SH-SY5Y (cell line): ENCODE data around the gene RTCA.

Experiments used
- GATA2 ChIP-seq: IDR thresholded peaks from 2 replicates; pipeline ENCODE4 v1.6.1; 2011; ENCODE audit warnings: mild to moderate bottlenecking, low read depth, low read length
- GATA3 ChIP-seq: IDR thresholded peaks from 2 replicates; pipeline ENCODE4 v1.6.1; 2011; ENCODE audit warnings: low read depth, mild to moderate bottlenecking, low read length, moderate library complexity

Gene RTCA

DNA sequence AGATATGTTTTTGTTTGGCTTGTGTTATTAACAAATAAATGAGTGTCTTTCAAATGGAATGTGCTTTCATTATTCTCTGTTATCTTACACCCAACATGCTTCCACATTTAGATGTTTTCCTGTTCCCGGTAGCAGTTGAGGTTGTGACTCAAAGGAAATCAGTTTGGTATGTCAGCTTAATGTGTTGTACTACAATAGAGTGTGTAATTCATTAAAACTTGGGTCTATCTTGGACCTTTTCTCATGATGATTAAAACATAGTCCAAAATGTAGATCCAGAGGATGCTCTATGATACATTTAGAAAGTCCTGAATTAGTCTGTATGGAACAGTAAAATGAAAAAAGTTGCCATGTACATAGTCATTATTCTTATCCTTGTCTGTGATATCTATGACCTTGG, 26.7 kb downstream of the RTCA start:
- TF ChIP-seq GATA3 (no peak), GATA2 (no peak)

DNA sequence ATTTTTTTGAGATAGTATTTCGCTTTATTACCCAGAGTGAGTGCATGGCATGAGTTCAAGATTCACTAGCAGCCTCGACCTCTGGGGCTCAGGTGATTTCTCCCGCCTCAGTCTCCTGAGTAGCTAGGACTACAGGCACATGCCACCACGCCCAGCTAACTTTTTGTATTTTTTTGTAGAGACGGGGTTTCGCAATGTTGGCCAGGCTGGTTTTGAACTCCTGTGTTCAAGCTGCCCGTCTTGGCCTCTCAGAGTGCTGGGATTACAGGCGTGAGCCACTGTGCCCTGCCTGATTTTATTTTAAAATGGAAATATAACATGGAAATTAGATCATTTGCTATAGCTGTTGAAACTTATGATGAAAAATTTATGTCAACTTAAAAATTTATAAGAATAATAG, 30.1 kb downstream of the RTCA start:
- TF ChIP-seq GATA3 (no peak), GATA2 (no peak)

DNA sequence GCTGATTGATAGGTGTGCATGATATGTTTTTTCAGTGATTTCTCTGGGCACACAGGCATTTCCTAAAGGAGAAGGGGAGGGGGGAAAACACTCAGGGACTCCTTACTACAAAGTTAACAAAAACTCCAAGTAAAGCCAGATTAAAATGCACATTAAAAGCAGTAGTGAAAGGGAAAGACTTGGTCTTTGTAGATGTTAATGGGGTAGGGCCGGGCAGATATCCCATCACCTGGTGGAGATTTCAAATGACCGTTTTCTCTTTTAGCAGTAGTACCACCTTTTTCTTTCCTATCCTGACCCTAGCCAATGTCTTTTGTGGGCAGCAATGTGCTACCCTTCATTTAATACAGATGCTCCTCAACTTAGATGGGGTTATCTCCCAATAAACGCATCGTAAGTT, 32.5 kb downstream of the RTCA start:
- no peak for TF ChIP-seq GATA3

GRCh38 chr1:100299521-100300222, 33.7 kb downstream of the RTCA start:
- TF ChIP-seq GATA2 (no peak), GATA3 (no peak)

- TF ChIP-seq GATA3 (no peak), GATA2 (no peak)
These were observed 34.7 kb downstream of the RTCA start for GRCh38 chr1:100300691-100301090.

GRCh38 chr1:100302739-100303138, 36.7 kb downstream of the RTCA start:
- no peak for TF ChIP-seq GATA2
- no peak for TF ChIP-seq GATA3

- TF ChIP-seq GATA2 (no peak), GATA3 (no peak)
These were observed 38.2 kb downstream of the RTCA start for GRCh38 chr1:100304227-100304626.

- TF ChIP-seq GATA2 (no peak), GATA3 (no peak)
These were observed 38.9 kb downstream of the RTCA start for GRCh38 chr1:100304921-100305320.

DNA sequence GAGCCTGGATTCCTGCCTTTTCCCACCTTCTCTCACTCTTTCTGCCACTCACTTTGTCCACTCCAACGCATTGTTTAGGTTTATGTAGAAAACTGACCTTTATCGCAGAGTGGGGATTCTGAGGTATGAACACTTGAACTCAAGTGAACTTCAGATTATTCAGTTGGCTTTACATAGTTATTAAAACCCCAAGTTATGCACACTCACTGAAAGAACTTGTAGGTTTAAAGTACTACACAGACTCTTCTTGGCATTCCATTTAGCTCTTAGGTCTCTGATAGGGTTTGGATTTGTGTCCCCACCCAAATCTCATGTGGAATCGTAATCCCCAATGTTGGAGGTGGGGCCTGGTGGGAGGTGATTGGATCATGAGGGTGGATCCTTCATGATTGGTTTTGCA, 39.9 kb downstream of the RTCA start:
- no peak for TF ChIP-seq GATA2
- no peak for TF ChIP-seq GATA3

GRCh38 chr1:100306735-100307313, 40.8 kb downstream of the RTCA start:
- TF ChIP-seq GATA2 = no peak
- no peak for TF ChIP-seq GATA3

DNA sequence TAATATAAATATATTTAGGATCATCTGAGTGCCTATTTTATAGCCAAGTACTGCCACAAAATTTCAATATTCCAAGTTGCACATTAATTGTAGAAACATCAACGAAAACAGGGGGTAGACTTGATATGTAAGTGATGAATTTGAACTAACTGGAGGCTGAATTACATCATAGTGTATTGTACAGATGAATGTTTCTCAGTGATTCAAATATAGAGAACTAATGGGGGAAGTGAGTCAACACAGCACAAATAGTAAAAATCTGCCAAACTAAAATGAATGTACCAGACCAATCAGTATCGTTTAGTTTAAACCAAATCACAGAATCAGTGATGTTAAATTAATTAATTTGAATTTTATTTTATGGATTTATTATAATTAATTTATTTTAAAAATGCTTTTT, 42.8 kb downstream of the RTCA start:
- TF ChIP-seq GATA3 (no peak), GATA2 (no peak)

- TF ChIP-seq GATA3 (no peak), GATA2 (no peak)
These were observed 43.8 kb downstream of the RTCA start for GRCh38 chr1:100309863-100310262.

GRCh38 chr1:100313382-100313781, 47.4 kb downstream of the RTCA start:
- TF ChIP-seq GATA2 (no peak), GATA3 (no peak)

DNA sequence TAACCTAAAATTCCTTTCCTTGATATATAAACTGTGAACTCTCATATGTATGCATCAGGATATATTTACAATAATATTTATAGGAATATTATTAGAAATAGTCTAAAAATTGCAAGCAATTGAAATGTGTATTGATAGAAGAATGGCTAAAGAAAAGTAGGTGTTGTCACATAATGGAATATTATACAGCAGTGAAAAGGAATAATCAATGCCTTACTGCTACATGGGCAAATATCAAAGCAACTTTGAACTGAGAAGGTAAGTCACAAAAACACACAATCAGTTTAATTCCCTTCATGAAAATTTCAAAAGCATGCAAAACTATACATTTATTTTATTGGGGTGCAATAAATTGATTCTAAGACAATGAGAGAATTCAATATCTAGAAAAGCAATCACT, 50.6 kb downstream of the RTCA start:
- TF ChIP-seq GATA3 = no peak
- TF ChIP-seq GATA2 = no peak

- TF ChIP-seq GATA3 (no peak), GATA2 (no peak)
These were observed 54.5 kb downstream of the RTCA start for GRCh38 chr1:100320311-100321099.

GRCh38 chr1:100321100-100321493, 55.1 kb downstream of the RTCA start:
- TF ChIP-seq GATA3 = no peak
- no peak for TF ChIP-seq GATA2

- TF ChIP-seq GATA3 (no peak), GATA2 (no peak)
These were observed 55.5 kb downstream of the RTCA start for GRCh38 chr1:100321506-100321905.
